IPS-15b (cell line): Measurements from ENCODE around the gene EXOC3L4.
"Not testable (repeated sequence)": the region's sequence is repeated elsewhere in the genome, so short reads cannot be mapped to it uniquely, and the experiment has no call there.

Source experiments
- H3K27me3 ChIP-seq: one replicate; pipeline ENCODE4 v1.6.1; 2013; ENCODE audit warnings: low read length; ENCODE audit not compliant: control insufficient read depth, insufficient read depth
- H3K36me3 ChIP-seq: one replicate; pipeline ENCODE4 v1.6.1; 2013; ENCODE audit warnings: low read length; ENCODE audit not compliant: control insufficient read depth, insufficient read depth
- H3K4me1 ChIP-seq: one replicate; pipeline ENCODE4 v1.6.1; 2013; ENCODE audit warnings: mild to moderate bottlenecking, low read length; ENCODE audit not compliant: control insufficient read depth, insufficient read depth
- H3K4me3 ChIP-seq: one replicate; pipeline ENCODE4 v1.5.1; 2013; ENCODE audit warnings: low read depth, low read length
- H3K9ac ChIP-seq: one replicate; pipeline ENCODE4 v1.6.1; 2013; ENCODE audit warnings: low read depth, mild to moderate bottlenecking, low read length
- H3K9me3 ChIP-seq: one replicate; pipeline ENCODE4 v1.6.1; 2013; ENCODE audit warnings: mild to moderate bottlenecking, low read length; ENCODE audit not compliant: control insufficient read depth, insufficient read depth

The EXOC3L4 gene

DNA sequence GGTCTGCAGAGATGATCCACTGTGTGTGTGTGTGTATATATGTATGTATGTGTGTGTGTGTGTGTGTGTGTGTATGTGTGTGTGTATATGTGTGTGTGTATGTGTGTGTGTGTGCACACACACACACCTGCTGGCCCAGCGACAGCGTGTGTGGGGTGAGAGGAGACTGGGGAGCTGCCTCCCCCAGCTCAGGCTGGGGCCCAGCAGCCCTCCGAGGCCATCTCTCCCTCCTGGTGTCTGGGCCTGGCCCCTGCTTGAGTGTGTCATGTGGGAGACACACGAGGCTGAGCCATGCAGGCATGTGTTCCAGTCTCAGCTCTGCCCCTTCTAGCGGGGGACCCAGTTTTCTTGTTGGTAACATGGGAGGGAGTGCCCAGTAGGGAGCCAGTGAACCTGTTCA is 18.8 kb downstream of the EXOC3L4 start:
- Histone ChIP-seq H3K36me3 (no peaks in the 10 kb centered on the region), H3K9ac (no peak overlapping the region), H3K4me3 (no peak overlapping the region), H3K27me3 (no peaks in the 10 kb centered on the region), H3K4me1 (peaks cover 5% of the 10 kb centered on the region), H3K9me3 (no peaks in the 10 kb centered on the region)

DNA sequence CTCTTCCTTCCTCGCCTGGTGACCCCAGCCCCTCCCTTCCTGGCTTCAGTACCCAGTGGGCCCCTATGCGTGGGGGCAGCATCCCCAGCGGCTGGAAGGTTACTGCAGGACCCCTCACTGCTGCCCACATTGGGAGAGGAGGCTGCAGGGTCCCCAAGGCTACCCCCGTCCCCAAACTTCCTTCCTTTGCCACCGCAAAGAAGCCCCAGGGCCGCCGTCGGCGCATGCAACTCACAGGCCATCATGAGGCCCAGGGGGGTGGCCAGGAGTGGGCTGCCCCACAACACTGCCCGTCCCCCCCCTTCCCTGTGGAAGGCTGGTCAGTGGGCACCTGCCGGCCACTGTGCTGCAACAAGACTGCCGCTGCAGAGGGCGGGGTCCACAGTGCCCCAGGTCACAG is 19.2 kb downstream of the EXOC3L4 start:
- peaks cover 2% of the 10 kb centered on the region for H3K4me1 ChIP-seq
- no peak overlapping the region for H3K9ac ChIP-seq
- no peaks in the 10 kb centered on the region for H3K9me3 ChIP-seq

GRCh38 chr14:103115086-103115679 is 20.7 kb downstream of the EXOC3L4 start:
- not testable (repeated sequence) for H3K27me3 ChIP-seq, H3K9me3 ChIP-seq, H3K36me3 ChIP-seq, H3K4me1 ChIP-seq, H3K4me3 ChIP-seq, H3K9ac ChIP-seq

More for the DNA sequence above, 19.2 kb downstream of the EXOC3L4 start:
- Histone ChIP-seq H3K27me3 (no peaks in the 10 kb centered on the region), H3K36me3 (no peaks in the 10 kb centered on the region), H3K4me3 (no peak overlapping the region)

DNA sequence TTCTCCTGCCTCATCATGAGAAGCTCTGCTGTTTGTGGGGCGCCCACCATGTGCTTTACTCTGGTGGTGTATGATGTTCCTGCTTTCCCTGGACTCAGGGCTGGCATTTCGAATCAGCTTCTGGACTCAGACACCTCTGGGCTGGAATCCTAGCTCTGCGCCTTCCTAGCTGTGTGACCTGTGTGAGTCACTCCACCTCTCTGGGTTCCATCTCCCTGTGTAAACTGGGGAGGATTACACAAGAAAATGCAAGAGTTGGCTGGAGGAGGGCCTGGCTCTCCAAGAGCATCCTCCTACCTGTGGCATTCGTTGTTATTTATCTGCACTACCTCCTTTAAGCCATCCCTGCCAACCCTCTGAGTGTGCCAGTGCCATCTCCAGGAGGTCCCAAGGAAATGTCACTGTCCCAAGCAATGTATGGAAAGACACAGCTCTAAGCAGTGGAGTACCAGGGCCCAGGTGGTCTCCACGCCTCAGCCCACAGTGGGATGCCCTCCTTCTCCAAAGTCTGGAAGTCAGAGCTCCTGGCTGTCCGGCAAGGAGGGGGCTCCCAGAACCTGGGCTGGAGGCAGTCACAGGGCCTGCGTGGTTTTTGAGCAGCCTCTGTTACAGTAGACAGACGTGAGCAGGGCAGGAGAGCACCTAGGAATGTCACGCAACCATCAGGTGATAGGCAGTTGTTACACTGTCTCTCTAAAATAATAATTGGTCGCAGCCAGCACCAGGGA is 21.5 kb downstream of the EXOC3L4 start:
- Histone ChIP-seq H3K9me3 (no peaks in the 10 kb centered on the region), H3K36me3 (no peaks in the 10 kb centered on the region), H3K4me3 (no peak overlapping the region), H3K4me1 (no peaks in the 10 kb centered on the region), H3K27me3 (peaks cover 2% of the 10 kb centered on the region), H3K9ac (no peak overlapping the region)

- no peak overlapping the region for H3K9ac ChIP-seq
- H3K4me3 ChIP-seq: no peak overlapping the region
- H3K9me3 ChIP-seq: no peaks in the 10 kb centered on the region
- no peaks in the 10 kb centered on the region for H3K4me1 ChIP-seq
- H3K36me3 ChIP-seq: no peaks in the 10 kb centered on the region
- H3K27me3 ChIP-seq: peaks cover 2% of the 10 kb centered on the region
These were observed 22.1 kb downstream of the EXOC3L4 start for GRCh38 chr14:103116636-103117035.

DNA sequence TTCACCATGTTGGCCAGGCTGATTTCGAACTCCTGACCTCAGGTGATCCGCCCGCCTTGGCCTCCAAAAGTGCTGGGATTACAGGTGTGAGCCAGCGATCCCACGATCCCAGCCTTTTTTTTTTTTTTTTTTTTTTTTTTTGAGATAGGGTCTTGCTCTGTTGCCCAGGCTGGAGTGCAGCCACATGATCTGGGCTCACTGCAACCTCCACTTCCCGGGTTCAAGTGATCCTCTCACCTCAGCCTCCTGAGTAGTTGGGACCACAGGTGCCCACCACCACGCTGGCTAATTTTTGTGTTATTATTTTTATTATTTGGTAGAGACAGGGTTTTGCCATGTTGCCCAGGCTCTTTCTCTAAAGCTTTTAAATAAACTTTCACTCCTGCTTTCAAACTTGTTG is 23.0 kb downstream of the EXOC3L4 start:
- not testable (repeated sequence) for H3K9ac ChIP-seq, H3K36me3 ChIP-seq, H3K27me3 ChIP-seq, H3K4me3 ChIP-seq, H3K9me3 ChIP-seq, H3K4me1 ChIP-seq

DNA sequence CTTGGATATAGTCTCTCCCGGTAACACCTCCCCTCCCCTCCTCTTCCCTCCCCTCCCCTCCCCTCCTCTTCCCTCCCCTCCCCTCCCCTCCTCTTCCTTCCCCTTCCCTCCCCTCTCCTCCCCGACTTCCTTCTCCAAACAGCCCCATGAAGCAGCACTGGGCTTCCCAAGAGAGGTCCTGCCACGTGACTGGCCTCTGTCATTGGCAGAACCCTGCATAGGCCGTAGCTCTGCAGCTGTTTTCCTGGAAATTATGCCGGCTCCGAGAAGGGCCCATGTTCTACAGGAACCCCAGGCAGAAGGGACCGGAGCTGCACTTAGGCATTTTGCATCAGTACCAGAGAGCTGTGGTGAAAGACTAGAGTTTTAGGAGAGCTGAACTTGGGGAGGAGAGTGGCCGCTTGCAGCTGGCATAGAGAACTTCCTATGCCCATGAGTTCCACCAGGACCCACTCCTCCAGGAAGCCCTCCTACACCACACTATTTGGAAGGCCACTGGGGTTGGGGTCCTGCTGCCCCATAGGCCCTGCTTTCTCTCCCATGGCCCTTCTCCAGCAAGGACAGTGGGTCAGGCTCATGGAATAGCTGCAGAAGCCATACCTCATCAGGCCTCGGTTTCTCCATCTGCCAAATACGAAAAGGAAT is 23.6 kb downstream of the EXOC3L4 start:
- peaks cover 2% of the 10 kb centered on the region for H3K27me3 ChIP-seq
- no peaks in the 10 kb centered on the region for H3K36me3 ChIP-seq
- no peak overlapping the region for H3K9ac ChIP-seq
- H3K9me3 ChIP-seq: no peaks in the 10 kb centered on the region
- peaks cover 3% of the 10 kb centered on the region for H3K4me1 ChIP-seq
- H3K4me3 ChIP-seq: no peak overlapping the region

- peaks cover 2% of the 10 kb centered on the region for H3K27me3 ChIP-seq
- H3K4me3 ChIP-seq: no peak overlapping the region
- H3K4me1 ChIP-seq: peaks cover 3% of the 10 kb centered on the region
- no peaks in the 10 kb centered on the region for H3K9me3 ChIP-seq
- no peak overlapping the region for H3K9ac ChIP-seq
- no peaks in the 10 kb centered on the region for H3K36me3 ChIP-seq
These were observed 24.3 kb downstream of the EXOC3L4 start for GRCh38 chr14:103118663-103119404.

GRCh38 chr14:103119527-103119926 is 25.0 kb downstream of the EXOC3L4 start:
- H3K36me3 ChIP-seq, H3K9me3 ChIP-seq, H3K27me3 ChIP-seq, H3K4me1 ChIP-seq, H3K4me3 ChIP-seq, H3K9ac ChIP-seq: not testable (repeated sequence)

GRCh38 chr14:103121121-103121845 is 26.8 kb downstream of the EXOC3L4 start:
- peaks cover 16% of the 10 kb centered on the region for H3K27me3 ChIP-seq
- no peaks in the 10 kb centered on the region for H3K9me3 ChIP-seq
- no peak overlapping the region for H3K9ac ChIP-seq
- peaks cover 3% of the 10 kb centered on the region for H3K4me1 ChIP-seq
- H3K4me3 ChIP-seq: no peak overlapping the region
- H3K36me3 ChIP-seq: no peaks in the 10 kb centered on the region

DNA sequence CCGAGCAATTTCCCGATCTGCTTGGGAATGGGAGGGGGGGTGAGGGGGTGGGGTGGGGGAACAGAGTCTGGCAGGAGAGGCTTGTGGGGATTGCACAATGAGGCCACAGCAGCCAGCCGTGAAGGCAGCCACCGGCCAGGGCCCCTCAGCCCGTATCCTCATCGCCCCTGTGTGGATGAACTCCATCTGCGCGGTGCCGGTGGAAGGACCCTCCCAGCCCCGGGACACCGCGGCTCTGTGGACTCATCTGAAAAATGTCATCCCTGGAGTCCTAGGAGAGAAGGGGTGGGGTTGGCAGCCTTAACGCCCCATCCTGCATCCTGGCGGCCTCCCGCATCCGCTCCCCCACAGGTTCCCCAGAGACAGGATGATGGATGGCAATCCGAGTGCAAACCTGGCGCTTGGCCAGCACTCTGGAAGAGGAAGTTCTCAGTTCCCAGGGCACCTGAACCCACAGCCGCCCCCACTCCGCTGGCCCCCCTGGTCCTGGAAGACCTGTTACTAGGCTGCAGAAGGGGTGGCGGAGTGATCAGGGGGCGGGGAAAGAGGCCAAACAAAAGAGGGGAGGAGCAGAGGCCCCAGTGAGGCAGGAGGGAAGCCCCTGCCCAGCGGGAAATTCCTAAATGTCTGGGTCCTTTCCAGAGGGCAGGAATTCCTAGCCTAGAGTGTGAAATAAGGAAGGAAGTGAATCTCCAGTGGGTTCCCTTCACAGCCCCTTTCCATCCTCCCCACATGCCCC is 27.5 kb downstream of the EXOC3L4 start:
- H3K4me3 ChIP-seq: peak overlapping the region; percentile 46
- no peaks in the 10 kb centered on the region for H3K36me3 ChIP-seq
- no peaks in the 10 kb centered on the region for H3K9me3 ChIP-seq
- H3K9ac ChIP-seq: no peak overlapping the region
- H3K4me1 ChIP-seq: peaks cover 3% of the 10 kb centered on the region
- H3K27me3 ChIP-seq: peaks cover 18% of the 10 kb centered on the region
